Right lung (tissue), 5 donors: ENCODE data around the gene ENDOU. TPM values are rescaled to one million over a fixed set of nuclear protein-coding genes. Genes with fewer than 3 reads are reported as not detected.
"Not testable (repeated sequence)": the region's sequence is repeated elsewhere in the genome, so short reads cannot be mapped to it uniquely, and the experiment has no call there.

Experiments used
- DNase-seq, 2 donors: peaks; one replicate each; pipeline ENCODE4 v3.0.0-alpha.2; 2013
- polyA plus RNA-seq, 5 donors: library from polyadenylated mRNA; unstranded; fragments of 120-200 nt; gene quantifications; one replicate each; pipeline versions ENCODE4 v1.2.1 to v1.2.3, GENCODE V29; 2013; ENCODE audit warnings: inconsistent platforms in 1 of 5, low replicate concordance in 1 of 5; ENCODE audit not compliant: insufficient read length in 5 of 5, insufficient read depth in 1 of 5

The ENDOU gene
- polyA plus RNA-seq, 5 donors: 0.24 to 0.33 (median 0.29) TPM

DNA sequence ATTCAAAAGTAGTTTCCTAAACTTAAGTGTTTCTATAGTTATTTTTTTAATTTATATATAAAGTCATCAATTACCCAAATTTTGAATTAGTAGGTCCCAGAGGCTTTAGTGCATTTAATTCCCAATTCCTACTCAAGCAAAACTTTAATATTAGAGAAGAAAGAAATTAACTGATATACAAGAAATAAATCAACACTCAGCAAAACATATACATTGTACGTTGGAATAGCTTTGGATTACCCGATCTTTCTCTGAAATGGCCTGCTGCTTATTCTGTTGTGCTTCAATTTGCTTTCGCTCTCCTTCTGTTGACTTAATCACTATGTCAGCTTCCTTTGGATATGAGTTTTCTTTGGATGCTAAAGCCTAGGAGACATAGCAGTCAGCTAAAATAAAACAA lies 37.7 kb downstream of the ENDOU start:
- DNase-seq: no peak

DNA sequence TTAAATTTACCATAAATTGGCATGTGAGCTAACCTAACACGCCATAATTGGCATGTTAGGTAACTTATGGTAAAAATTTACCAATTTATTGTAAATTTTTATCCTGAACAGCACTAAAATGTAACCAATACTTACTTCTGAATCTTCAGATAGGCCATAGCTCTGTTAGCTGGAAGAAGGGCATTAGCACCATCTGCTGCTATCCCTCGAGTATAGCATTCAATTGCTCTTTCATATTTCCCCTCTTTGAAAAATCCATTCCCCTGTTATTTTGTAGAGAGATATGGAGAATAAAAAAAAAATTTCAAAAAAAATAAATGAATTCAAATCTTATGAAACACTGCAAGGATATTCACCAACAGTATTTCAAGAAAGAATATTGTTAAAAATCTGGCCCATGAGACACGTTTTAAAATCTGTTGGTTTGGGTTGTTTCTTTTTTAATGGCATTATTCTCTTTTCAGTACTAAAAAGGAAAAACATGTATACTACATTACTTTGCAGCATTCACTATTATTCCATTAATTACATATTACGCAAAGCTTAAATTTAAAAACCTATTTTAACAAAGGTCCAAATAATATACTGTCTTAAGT lies 38.5 kb downstream of the ENDOU start:
- DNase-seq: peak; percentile 7 to 26

DNA sequence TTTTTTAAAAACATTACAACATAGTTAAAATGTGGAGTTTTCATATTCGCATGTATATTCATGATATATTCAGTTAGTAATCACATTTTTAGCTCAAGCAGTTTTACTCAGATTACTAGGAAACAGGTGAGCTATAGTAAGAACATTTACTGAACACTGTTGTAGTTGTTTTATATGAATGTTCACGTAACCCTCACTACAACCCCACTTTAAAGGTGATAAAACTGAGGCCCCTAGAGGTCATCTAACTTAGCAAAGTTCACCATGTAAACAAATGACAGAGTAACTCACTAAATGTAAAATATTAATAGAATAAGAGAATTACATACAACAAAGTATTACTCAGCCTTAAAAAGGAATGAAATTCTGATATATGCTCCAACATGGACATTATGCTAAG lies 45.5 kb downstream of the ENDOU start:
- no peak for DNase-seq

DNA sequence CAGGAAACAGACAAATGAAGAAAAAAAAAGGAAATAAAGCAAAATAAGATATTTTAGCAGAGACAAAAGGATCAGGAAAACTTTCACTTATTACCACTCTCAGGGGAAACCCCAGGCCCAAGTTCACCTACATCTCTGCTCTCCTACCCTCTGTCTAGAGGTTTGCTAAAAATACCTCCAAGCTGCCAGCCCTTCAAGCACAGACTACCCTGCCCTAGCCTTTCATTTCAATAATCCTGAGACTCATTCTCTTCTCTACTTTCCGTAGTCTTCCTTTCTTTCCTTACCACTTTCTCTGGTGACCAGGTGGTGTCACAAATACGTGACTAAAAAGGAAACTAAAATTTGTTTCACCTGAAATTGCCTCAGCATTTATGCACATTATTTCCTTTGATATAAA lies 53.2 kb downstream of the ENDOU start:
- DNase-seq: no peak

DNA sequence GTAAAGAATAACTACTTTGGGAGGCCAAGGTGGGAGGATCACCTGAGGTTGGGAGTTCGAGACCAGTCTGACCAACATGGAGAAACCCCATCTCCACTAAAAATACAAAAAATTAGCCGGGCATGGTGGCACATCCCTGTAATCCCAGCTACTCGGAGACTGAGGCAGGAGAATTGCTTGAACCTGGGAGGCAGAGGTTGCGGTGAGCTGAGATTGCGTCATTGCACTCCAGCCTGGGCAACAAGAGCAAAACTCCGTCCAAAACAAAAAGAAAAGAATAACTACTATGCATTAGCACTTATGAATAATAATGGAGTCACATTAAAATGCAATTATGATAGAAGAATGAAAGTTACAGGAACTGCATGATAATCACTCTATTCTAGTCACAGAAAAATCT lies 57.4 kb downstream of the ENDOU start:
- not testable (repeated sequence) for DNase-seq

Other genes starting within 250 kb of the ENDOU start
- gene RPAP3, start 19.5 kb downstream of the ENDOU start, polyA plus RNA-seq: 10 to 100 TPM; 27.3 to 42.0 (median 37.0) TPM
- gene RAPGEF3, start 33.4 kb upstream of the ENDOU start, polyA plus RNA-seq: 10 to 100 TPM; 11.2 to 20.3 (median 16.1) TPM
- gene SLC48A1, start 47.7 kb upstream of the ENDOU start, polyA plus RNA-seq: 10 to 100 TPM; 14.7 to 19.4 (median 16.4) TPM
- gene HDAC7, start 94.4 kb upstream of the ENDOU start, polyA plus RNA-seq: 10 to 100 TPM; 66.6 to 97.5 (median 85.7) TPM
- 1 to 10 TPM; 1.2 to 1.9 (median 1.6) TPM for gene VDR, start 179.5 kb upstream of the ENDOU start, polyA plus RNA-seq
- 100 to 1,000 TPM in 3 of 5 donors, 10 to 100 TPM in 2; 74.9 to 110 (median 109) TPM for gene TMEM106C, start 238.1 kb upstream of the ENDOU start, polyA plus RNA-seq